Activated CD8-positive, alpha-beta memory T cell treated with anti-CD3 and anti-CD28 coated beads, Interleukin-2, amount 50 U/mL, for 24 hours (primary cell): ENCODE measurements around the gene HS6ST2.

Source experiments
- DNase-seq: peaks from one replicate; pipeline ENCODE4 v3.0.0-alpha.2; 2020; ENCODE audit errors: extremely low read depth

The HS6ST2 gene

GRCh38 chrX:132742246-132742645 is 216.2 kb downstream of the HS6ST2 start:
- no peak for DNase-seq

- no peak for DNase-seq
Measured at GRCh38 chrX:132741689-132742088, 216.7 kb downstream of the HS6ST2 start.

- no peak for DNase-seq
Measured at GRCh38 chrX:132740316-132741123, 217.9 kb downstream of the HS6ST2 start.

- no peak for DNase-seq
Measured at GRCh38 chrX:132738951-132739350, 219.5 kb downstream of the HS6ST2 start.

GRCh38 chrX:132737743-132738142 is 220.7 kb downstream of the HS6ST2 start:
- DNase-seq: no peak

- DNase-seq: no peak
Measured at GRCh38 chrX:132732236-132732635, 226.2 kb downstream of the HS6ST2 start.

- no peak for DNase-seq
Measured at GRCh38 chrX:132730726-132731125, 227.7 kb downstream of the HS6ST2 start.

GRCh38 chrX:132730266-132730665 is 228.2 kb downstream of the HS6ST2 start:
- no peak for DNase-seq

- DNase-seq: no peak
Measured at GRCh38 chrX:132728296-132728695, 230.1 kb downstream of the HS6ST2 start.

- DNase-seq: no peak
Measured at GRCh38 chrX:132718431-132718958, 239.9 kb downstream of the HS6ST2 start.

- DNase-seq: no peak
Measured at GRCh38 chrX:132716006-132716405, 242.4 kb downstream of the HS6ST2 start.

GRCh38 chrX:132714913-132715312 is 243.5 kb downstream of the HS6ST2 start:
- DNase-seq: no peak

- DNase-seq: no peak
Measured at GRCh38 chrX:132712350-132712749, 246.1 kb downstream of the HS6ST2 start.

GRCh38 chrX:132710656-132711155 is 247.7 kb downstream of the HS6ST2 start:
- DNase-seq: no peak

- no peak for DNase-seq
Measured at GRCh38 chrX:132708529-132708928, 249.9 kb downstream of the HS6ST2 start.

- no peak for DNase-seq
Measured at GRCh38 chrX:132704769-132705168, 253.7 kb downstream of the HS6ST2 start.

- no peak for DNase-seq
Measured at GRCh38 chrX:132694382-132694781, 264.0 kb downstream of the HS6ST2 start.

- no peak for DNase-seq
Measured at GRCh38 chrX:132692526-132692925, 265.9 kb downstream of the HS6ST2 start.

GRCh38 chrX:132692066-132692465 is 266.4 kb downstream of the HS6ST2 start:
- no peak for DNase-seq

- DNase-seq: no peak
Measured at GRCh38 chrX:132689612-132690563, 268.5 kb downstream of the HS6ST2 start.

- no peak for DNase-seq
Measured at GRCh38 chrX:132685276-132685675, 273.2 kb downstream of the HS6ST2 start.

- no peak for DNase-seq
Measured at GRCh38 chrX:132677233-132677716, 281.2 kb downstream of the HS6ST2 start.
